HEK293T (cell line): ENCODE measurements around the gene MYO15A.

ENCODE experiments used
- BHLHE40 ChIP-seq: fragments of 450-650 bp; IDR thresholded peaks from 2 replicates; pipeline ENCODE4 v1.6.1; 2016; ENCODE audit warnings: mild to moderate bottlenecking, moderate library complexity, borderline replicate concordance
- ELF4 ChIP-seq: fragments of 450-650 bp; IDR thresholded peaks from 2 replicates; pipeline ENCODE4 v1.6.1; 2017; ENCODE audit warnings: antibody characterized with exemption
- FOXA1 ChIP-seq: fragments of 450-650 bp; IDR thresholded peaks from 2 replicates; pipeline ENCODE4 v1.6.1; 2016; ENCODE audit warnings: mild to moderate bottlenecking
- FOXK2 ChIP-seq: fragments of 450-650 bp; IDR thresholded peaks from 2 replicates; pipeline ENCODE4 v1.6.1; 2016; ENCODE audit warnings: mild to moderate bottlenecking
- FOXM1 ChIP-seq: fragments of 450-650 bp; IDR thresholded peaks from 2 replicates; pipeline ENCODE4 v1.6.1; 2017; ENCODE audit warnings: mild to moderate bottlenecking, borderline replicate concordance
- LEF1 ChIP-seq: fragments of 450-650 bp; IDR thresholded peaks from 2 replicates; pipeline ENCODE4 v1.6.1; 2017; ENCODE audit warnings: mild to moderate bottlenecking, borderline replicate concordance
- NFRKB ChIP-seq: fragments of 450-650 bp; IDR thresholded peaks from 2 replicates; pipeline ENCODE4 v1.6.1; 2016; ENCODE audit warnings: mild to moderate bottlenecking, moderate library complexity
- TARDBP ChIP-seq: fragments of 450-650 bp; IDR thresholded peaks from 2 replicates; pipeline ENCODE4 v1.6.1; 2016

GRCh38 chr17:18179804-18180203 lies 71.2 kb downstream of the MYO15A start:
- TF ChIP-seq TARDBP (no peak), FOXM1 (no peak), LEF1 (no peak), ELF4 (no peak), FOXA1 (no peak), NFRKB (no peak), FOXK2 (no peak), BHLHE40 (no peak)
